Measurements from ENCODE around the gene RNASE4.

DNA sequence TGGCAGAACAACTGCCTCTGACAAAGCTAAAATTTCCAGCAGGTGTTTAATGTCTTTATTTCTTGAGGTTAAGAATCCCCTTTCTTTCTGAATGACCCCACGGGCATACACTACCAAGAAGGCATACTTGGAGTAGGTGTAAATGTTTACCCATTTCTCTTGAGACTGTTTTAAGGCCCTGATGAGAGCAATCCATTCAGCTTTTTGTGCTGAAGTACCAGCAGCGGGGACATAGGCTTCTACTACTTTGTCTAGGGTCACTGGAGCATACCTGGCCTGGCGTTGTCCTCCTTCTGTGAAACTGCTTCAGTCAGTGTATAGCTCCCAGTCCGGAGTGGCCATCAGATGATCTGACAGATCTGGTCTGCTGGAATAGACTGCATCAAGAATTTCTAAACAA lies 26.9 kb downstream of the RNASE4 start:
- TF ChIP-seq, protein P1, sequence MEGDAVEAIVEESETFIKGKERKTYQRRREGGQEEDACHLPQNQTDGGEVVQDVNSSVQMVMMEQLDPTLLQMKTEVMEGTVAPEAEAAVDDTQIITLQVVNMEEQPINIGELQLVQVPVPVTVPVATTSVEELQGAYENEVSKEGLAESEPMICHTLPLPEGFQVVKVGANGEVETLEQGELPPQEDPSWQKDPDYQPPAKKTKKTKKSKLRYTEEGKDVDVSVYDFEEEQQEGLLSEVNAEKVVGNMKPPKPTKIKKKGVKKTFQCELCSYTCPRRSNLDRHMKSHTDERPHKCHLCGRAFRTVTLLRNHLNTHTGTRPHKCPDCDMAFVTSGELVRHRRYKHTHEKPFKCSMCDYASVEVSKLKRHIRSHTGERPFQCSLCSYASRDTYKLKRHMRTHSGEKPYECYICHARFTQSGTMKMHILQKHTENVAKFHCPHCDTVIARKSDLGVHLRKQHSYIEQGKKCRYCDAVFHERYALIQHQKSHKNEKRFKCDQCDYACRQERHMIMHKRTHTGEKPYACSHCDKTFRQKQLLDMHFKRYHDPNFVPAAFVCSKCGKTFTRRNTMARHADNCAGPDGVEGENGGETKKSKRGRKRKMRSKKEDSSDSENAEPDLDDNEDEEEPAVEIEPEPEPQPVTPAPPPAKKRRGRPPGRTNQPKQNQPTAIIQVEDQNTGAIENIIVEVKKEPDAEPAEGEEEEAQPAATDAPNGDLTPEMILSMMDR (IDR thresholded peaks at IDR 0.05) = no peak
- TF ChIP-seq POLR2A (IDR thresholded peaks at IDR 0.05) (no peak), EP300 (IDR thresholded peaks at IDR 0.05; ENCODE audit: low read depth) (no peak), POLR2AphosphoS5 (IDR thresholded peaks at IDR 0.05) (no peak)

Data from transverse colon (tissue), 4 donors.